Trophoblast cell (in vitro differentiated cells and primary cell): Measurements from ENCODE around the gene LDLRAP1.

ENCODE experiments used
- DNase-seq, 2 donors: peaks; one replicate each; pipeline ENCODE4 v3.0.0-alpha.2; 2016
- H2AFZ ChIP-seq: 2 replicates; pipeline ENCODE4 v1.6.1; 2013; ENCODE audit warnings: low read length, moderate library complexity, mild to moderate bottlenecking; ENCODE audit not compliant: insufficient read depth, poor library complexity
- H2AK5ac ChIP-seq: 2 replicates; pipeline ENCODE4 v1.6.1; 2013; ENCODE audit warnings: mild to moderate bottlenecking, low read length
- H2BK120ac ChIP-seq: 2 replicates; pipeline ENCODE4 v1.6.1; 2013; ENCODE audit warnings: low read length, mild to moderate bottlenecking, moderate library complexity; ENCODE audit not compliant: insufficient read depth, poor library complexity
- H2BK12ac ChIP-seq: 2 replicates; pipeline ENCODE4 v1.6.1; 2013; ENCODE audit warnings: mild to moderate bottlenecking, low read length, moderate library complexity
- H2BK5ac ChIP-seq: 2 replicates; pipeline ENCODE4 v1.6.1; 2013; ENCODE audit warnings: low read length, low read depth, moderate library complexity, mild to moderate bottlenecking; ENCODE audit not compliant: poor library complexity
- H3K14ac ChIP-seq: 2 replicates; pipeline ENCODE4 v1.6.1; 2013; ENCODE audit warnings: mild to moderate bottlenecking, low read length
- H3K18ac ChIP-seq: 2 replicates; pipeline ENCODE4 v1.6.1; 2013; ENCODE audit warnings: mild to moderate bottlenecking, low read length
- H3K23ac ChIP-seq: 2 replicates; pipeline ENCODE4 v1.6.1; 2013; ENCODE audit warnings: low read length
- H3K27ac ChIP-seq: 2 replicates; pipeline ENCODE4 v1.5.1; 2013; ENCODE audit warnings: low read depth, mild to moderate bottlenecking, inconsistent platforms, low read length, moderate library complexity
- H3K27me3 ChIP-seq: 2 replicates; pipeline ENCODE4 v1.6.1; 2013; ENCODE audit warnings: inconsistent platforms, mild to moderate bottlenecking, low read length, moderate library complexity; ENCODE audit not compliant: insufficient read depth
- H3K36me3 ChIP-seq, 2 experiments: 1 replicate in 1 of 2; 2 replicates in 1 of 2; pipeline ENCODE4 v1.6.1; 2013; ENCODE audit warnings: low read length in 2 of 2, mild to moderate bottlenecking in 2 of 2, moderate library complexity in 1 of 2; ENCODE audit not compliant: insufficient read depth in 2 of 2, control insufficient read depth in 1 of 2
- H3K4ac ChIP-seq: 2 replicates; pipeline ENCODE4 v1.6.1; 2013; ENCODE audit warnings: low read depth, mild to moderate bottlenecking, low read length, moderate library complexity
- H3K4me1 ChIP-seq, 2 experiments: 1 replicate in 1 of 2; 2 replicates in 1 of 2; pipeline ENCODE4 v1.6.1; 2013; ENCODE audit warnings: low read length in 2 of 2, mild to moderate bottlenecking in 2 of 2, moderate library complexity in 1 of 2; ENCODE audit not compliant: insufficient read depth in 2 of 2, control insufficient read depth in 1 of 2
- H3K4me2 ChIP-seq: 2 replicates; pipeline ENCODE4 v1.6.1; 2013; ENCODE audit warnings: inconsistent platforms, mild to moderate bottlenecking, low read length, moderate library complexity
- H3K4me3 ChIP-seq: 2 replicates; pipeline ENCODE4 v1.5.1; 2013; ENCODE audit warnings: mild to moderate bottlenecking, low read depth, low read length, inconsistent platforms
- H3K79me1 ChIP-seq: one replicate; pipeline ENCODE4 v1.6.1; 2013; ENCODE audit warnings: low read length
- H3K79me2 ChIP-seq: 2 replicates; pipeline ENCODE4 v1.6.1; 2013; ENCODE audit warnings: low read length, mild to moderate bottlenecking; ENCODE audit not compliant: control insufficient read depth, insufficient read depth, poor library complexity
- H3K9ac ChIP-seq: 2 replicates; pipeline ENCODE4 v1.6.1; 2013; ENCODE audit warnings: mild to moderate bottlenecking, low read length
- H3K9me3 ChIP-seq: 2 replicates; pipeline ENCODE4 v1.6.1; 2013; ENCODE audit warnings: low read depth, mild to moderate bottlenecking, control low read depth, inconsistent platforms, low read length; ENCODE audit not compliant: insufficient read depth
- H4K12ac ChIP-seq: 2 replicates; pipeline ENCODE4 v1.6.1; 2013; ENCODE audit warnings: low read depth, mild to moderate bottlenecking, low read length, moderate library complexity
- H4K8ac ChIP-seq: 2 replicates; pipeline ENCODE4 v1.6.1; 2013; ENCODE audit warnings: low read depth, mild to moderate bottlenecking, low read length, moderate library complexity
- H4K91ac ChIP-seq: one replicate; pipeline ENCODE4 v1.6.1; 2013; ENCODE audit warnings: low read depth, mild to moderate bottlenecking, low read length, moderate library complexity
- WGBS: extraction: QIAGEN DNeasy Blood & Tissue Kit; methylation state at CpG from one replicate; pipeline ENCODE4 v1.1.7; 2013; ENCODE audit warnings: missing lambda C conversion rate; ENCODE audit not compliant: insufficient read length, insufficient coverage; ENCODE audit errors: extremely low coverage; 5-methylcytosine and 5-hydroxymethylcytosine counted together

The LDLRAP1 gene

DNA sequence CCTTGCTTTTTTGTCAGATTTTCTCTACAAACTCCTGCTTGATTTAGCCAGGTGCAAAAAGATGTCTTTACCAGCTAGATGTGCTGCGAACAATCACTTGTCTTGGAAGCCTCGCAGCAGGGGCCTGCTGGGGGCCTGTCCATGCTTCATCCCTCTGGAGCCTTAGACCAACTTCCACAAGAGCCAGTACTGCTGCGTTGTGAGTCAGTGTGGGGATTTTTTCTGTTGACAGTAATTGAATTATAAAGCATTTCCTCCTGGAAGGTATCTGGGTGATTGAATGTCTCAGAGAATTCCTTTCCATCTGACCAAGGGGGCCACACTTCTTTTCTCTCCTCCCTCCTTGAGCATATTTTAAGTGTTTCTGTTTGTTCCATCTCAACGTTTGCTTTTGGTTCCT, 40.4 kb upstream of the LDLRAP1 start:
- H3K4me3 ChIP-seq, result no peak overlapping the region
- no peak overlapping the region for H2BK12ac ChIP-seq
- no peak overlapping the region for H3K4ac ChIP-seq
- H3K79me2 ChIP-seq, result no peaks in the 10 kb centered on the region
- no CpG with 5 or more reads among the region's 4 CpGs for WGBS
- no peak overlapping the region for H3K4me2 ChIP-seq
- no peak overlapping the region for H2AFZ ChIP-seq
- H3K18ac ChIP-seq, result no peak overlapping the region
- no peak overlapping the region for H3K27ac ChIP-seq
- no peaks in the 10 kb centered on the region for H3K9me3 ChIP-seq
- DNase-seq, result no peak
- H4K12ac ChIP-seq, result no peak overlapping the region
- H4K8ac ChIP-seq, result no peak overlapping the region
- peaks cover 10% of the 10 kb centered on the region in 2 experiments for H3K36me3 ChIP-seq
- H3K23ac ChIP-seq, result no peak overlapping the region
- no peaks in the 10 kb centered on the region for H3K27me3 ChIP-seq
- no peak overlapping the region for H2AK5ac ChIP-seq
- H3K14ac ChIP-seq, result no peak overlapping the region
- H2BK120ac ChIP-seq, result no peak overlapping the region
- peaks cover 2 to 3% of the 10 kb centered on the region in 2 experiments for H3K4me1 ChIP-seq
- no peaks in the 10 kb centered on the region for H3K79me1 ChIP-seq
- no peak overlapping the region for H2BK5ac ChIP-seq
- no peak overlapping the region for H3K9ac ChIP-seq
- H4K91ac ChIP-seq, result no peak overlapping the region

DNA sequence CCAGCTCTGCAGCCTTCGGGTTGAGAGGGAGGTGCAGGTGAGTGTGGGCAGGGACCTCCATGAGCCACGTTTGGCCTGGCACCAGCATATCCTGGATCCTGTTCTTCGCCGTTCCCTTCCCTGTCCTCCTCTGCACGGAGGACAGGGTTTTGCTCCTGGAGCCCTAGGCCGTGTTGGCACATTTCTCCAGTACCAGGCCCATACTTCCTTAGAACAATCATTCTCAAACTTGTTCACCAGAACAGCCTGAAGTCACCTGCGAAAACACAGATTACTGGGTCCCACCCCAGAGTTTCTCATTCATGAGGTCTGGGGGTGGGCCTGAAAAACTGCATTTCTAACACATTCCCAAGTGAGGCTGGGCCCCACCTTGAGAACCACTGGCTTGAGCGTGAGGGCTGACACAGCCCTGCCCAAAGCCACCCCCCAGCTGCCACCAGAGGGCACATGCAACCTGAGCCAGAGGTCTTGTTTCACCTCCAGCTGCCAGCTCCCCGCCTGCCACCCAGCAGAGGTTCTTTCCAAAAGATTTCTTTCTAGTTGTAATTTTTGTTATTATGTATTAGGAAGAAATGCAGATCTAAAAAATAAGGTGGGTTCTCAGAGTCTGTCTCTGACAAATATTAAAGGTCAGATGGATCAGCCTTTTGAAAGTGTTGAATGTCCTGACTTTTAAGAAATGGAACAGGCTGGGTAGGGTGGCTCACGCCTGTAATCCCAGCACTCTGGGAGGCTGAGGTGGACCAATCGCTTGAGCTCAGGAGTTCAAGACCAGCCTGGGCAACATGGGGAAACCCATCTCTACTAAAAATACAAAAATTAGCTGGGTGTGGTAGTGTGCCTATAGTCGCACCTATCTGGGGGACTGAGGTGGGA, 39.6 kb upstream of the LDLRAP1 start:
- Histone ChIP-seq H3K27me3 (no peaks in the 10 kb centered on the region), H3K4me2 (no peak overlapping the region), H3K27ac (no peak overlapping the region), H3K9me3 (no peaks in the 10 kb centered on the region), H4K12ac (no peak overlapping the region), H3K36me3 (peaks cover 6 to 7% of the 10 kb centered on the region in 2 experiments), H2AFZ (no peak overlapping the region), H2BK5ac (no peak overlapping the region), H3K18ac (no peak overlapping the region), H3K14ac (no peak overlapping the region), H3K9ac (no peak overlapping the region), H4K91ac (no peak overlapping the region), H3K4ac (no peak overlapping the region), H2BK12ac (no peak overlapping the region), H2BK120ac (no peak overlapping the region), H3K23ac (no peak overlapping the region), H3K79me1 (no peaks in the 10 kb centered on the region), H3K4me1 (peaks cover 2 to 3% of the 10 kb centered on the region in 2 experiments), H3K4me3 (no peak overlapping the region), H3K79me2 (no peaks in the 10 kb centered on the region), H2AK5ac (no peak overlapping the region), H4K8ac (no peak overlapping the region)
- no CpG with 5 or more reads among the region's 12 CpGs for WGBS
- peak; percentile 43 to 53 for DNase-seq

DNA sequence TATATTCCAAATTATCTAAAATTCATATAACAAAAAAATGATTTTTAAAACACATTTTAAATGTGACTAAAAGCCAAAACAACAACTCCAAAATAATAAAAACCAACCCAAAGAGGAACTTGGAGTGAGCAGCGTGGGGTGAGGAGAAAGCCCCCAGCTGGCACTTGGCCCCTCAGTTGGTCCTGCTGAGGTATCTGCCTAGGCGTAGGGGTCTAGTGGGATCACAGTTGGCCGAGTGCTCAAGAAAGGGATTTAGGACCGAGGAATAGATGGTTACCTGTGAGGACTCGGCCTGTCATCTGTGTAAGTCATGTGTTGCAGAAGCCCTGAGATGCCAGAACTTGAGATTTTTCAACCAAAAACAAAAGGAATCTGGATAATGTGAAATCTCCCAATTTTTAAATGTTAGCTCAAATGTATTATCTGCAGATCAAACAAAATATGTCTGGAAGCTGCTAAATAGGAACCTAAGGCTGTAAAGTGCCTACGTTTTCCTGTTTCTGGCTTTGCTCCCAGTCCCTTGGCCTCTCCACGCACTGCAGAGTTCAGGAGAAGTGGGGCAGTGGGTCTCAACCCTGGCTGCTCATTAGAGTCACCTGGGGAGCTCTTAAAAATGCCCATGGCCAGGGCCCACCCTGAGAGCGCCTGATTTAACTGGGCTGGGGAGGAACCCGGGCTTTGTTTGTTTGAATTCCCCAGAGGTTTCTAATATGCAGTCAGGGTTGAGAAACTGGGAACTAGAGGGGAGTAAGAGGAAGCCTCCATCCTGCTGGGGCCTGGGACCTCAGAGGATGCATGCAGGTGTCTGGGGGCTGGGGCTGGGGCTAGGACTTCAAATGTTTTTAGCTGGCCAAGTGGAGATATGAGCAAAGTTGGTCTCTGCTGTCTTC, 38.5 kb upstream of the LDLRAP1 start:
- WGBS, result no CpG with 5 or more reads among the region's 9 CpGs
- H3K18ac ChIP-seq, result no peak overlapping the region
- no peak overlapping the region for H3K23ac ChIP-seq

DNA sequence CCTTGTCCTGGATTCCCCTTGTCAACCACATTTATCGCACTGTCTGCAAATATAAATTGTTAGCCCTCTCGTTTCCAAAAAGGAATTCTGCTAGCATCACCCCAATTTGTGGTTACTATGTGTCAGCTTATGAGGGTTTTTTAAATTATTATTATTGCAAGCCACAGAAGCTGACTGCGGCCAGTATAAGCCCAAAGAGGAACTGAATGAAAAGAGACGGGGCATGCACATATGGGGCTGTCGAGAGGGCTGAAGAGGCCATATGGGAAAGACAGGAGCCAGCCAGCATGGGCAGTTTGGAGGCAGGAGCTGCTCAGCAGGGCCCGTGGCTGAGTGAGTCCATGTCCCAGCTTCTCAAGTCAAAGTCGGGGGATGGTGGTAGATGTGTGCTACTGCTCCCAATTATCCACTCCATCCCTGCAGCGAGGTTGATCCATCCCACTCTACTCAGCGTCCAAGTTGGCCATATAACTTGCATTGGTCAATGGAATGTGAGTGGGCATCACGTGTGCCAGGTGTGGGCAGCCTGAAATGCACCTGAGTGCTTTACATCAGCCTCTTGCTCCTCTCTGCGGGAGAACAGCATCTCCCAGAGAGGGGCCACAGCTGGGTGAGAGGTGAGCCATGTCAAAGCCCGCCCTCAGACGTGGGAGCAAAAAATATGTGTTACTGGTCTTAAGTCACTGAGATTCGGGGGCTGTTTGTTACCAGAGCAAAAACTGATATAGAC, 37.6 kb upstream of the LDLRAP1 start:
- no peak overlapping the region for H2BK12ac ChIP-seq

More for the DNA sequence above, 38.5 kb upstream of the LDLRAP1 start:
- Histone ChIP-seq H3K36me3 (peaks cover 6 to 7% of the 10 kb centered on the region in 2 experiments), H2BK12ac (no peak overlapping the region), H2BK120ac (no peak overlapping the region), H3K9ac (no peak overlapping the region), H4K12ac (no peak overlapping the region), H2AFZ (no peak overlapping the region), H3K79me2 (no peaks in the 10 kb centered on the region), H2BK5ac (no peak overlapping the region), H4K91ac (no peak overlapping the region), H3K27ac (no peak overlapping the region), H3K4ac (no peak overlapping the region), H3K27me3 (no peaks in the 10 kb centered on the region), H3K4me2 (no peak overlapping the region), H3K4me1 (peaks cover 2 to 3% of the 10 kb centered on the region in 2 experiments), H3K14ac (no peak overlapping the region), H4K8ac (no peak overlapping the region), H2AK5ac (no peak overlapping the region), H3K9me3 (no peaks in the 10 kb centered on the region), H3K79me1 (no peaks in the 10 kb centered on the region), H3K4me3 (no peak overlapping the region)
- DNase-seq, result peak; percentile 25 to 85

More for the DNA sequence above, 37.6 kb upstream of the LDLRAP1 start:
- Histone ChIP-seq H4K91ac (no peak overlapping the region), H2AK5ac (no peak overlapping the region), H3K9ac (no peak overlapping the region), H3K4me2 (no peak overlapping the region), H3K23ac (no peak overlapping the region), H3K79me1 (no peaks in the 10 kb centered on the region), H3K27me3 (no peaks in the 10 kb centered on the region), H3K18ac (no peak overlapping the region), H3K9me3 (no peaks in the 10 kb centered on the region), H3K4ac (no peak overlapping the region), H4K12ac (no peak overlapping the region), H2BK5ac (no peak overlapping the region), H3K4me3 (no peak overlapping the region), H3K36me3 (peaks cover 6 to 7% of the 10 kb centered on the region in 2 experiments), H2AFZ (no peak overlapping the region), H3K14ac (no peak overlapping the region), H3K27ac (no peak overlapping the region), H3K4me1 (peaks cover 2 to 3% of the 10 kb centered on the region in 2 experiments), H3K79me2 (no peaks in the 10 kb centered on the region), H4K8ac (no peak overlapping the region), H2BK120ac (no peak overlapping the region)
- DNase-seq, result no peak
- no CpG with 5 or more reads among the region's 14 CpGs for WGBS
